Adrenal gland (tissue), 5 donors: ENCODE measurements around the gene ZNF800.

Experiments used
- CTCF ChIP-seq, 6 experiments: fragments of 450-650 bp in 4 of 6; fragments of 200-600 bp in 2 of 6; sonication (generic) in 1 of 6; IDR thresholded peaks; 1 replicate in 5 of 6; 2 replicates in 1 of 6; pipeline versions ENCODE4 v1.5.1 to v1.8.0; 2016 to 2021; ENCODE audit warnings: antibody characterized with exemption in 6 of 6, mild to moderate bottlenecking in 2 of 6, moderate library complexity in 1 of 6
- POLR2A ChIP-seq, 2 donors: fragments of 450-650 bp; IDR thresholded peaks; one replicate each; pipeline ENCODE4 v1.6.1; 2017; ENCODE audit warnings: antibody characterized with exemption in 2 of 2, mild to moderate bottlenecking in 2 of 2, moderate library complexity in 1 of 2
- donor health status: DM: no; HTN: no; CAD: no.

- TF ChIP-seq CTCF (IDR thresholded peaks at IDR 0.05) = no peak
- no peak for TF ChIP-seq POLR2A (IDR thresholded peaks at IDR 0.05)
Observed at GRCh38 chr7:127336458-127336857, 56.0 kb downstream of the ZNF800 start.
